ENCODE data around the gene FGF23. TPM values are rescaled to one million over a fixed set of nuclear protein-coding genes. Genes with fewer than 3 reads are reported as not detected.

The FGF23 gene
- total RNA-seq, 1 donor from 2014 or later = not detected

Other genes with a start within 250 kb of the FGF23 start
- gene CCND2, start 106.0 kb downstream of the FGF23 start, total RNA-seq (ENCODE audit: unreplicated experiment) = 98.0 TPM
- gene TIGAR, start 58.5 kb downstream of the FGF23 start, total RNA-seq (ENCODE audit: unreplicated experiment) = 20.7 TPM
- not detected for gene FGF6, start 66.1 kb upstream of the FGF23 start, total RNA-seq (ENCODE audit: unreplicated experiment)
- gene RAD51AP1, start 159.2 kb upstream of the FGF23 start, total RNA-seq (ENCODE audit: unreplicated experiment) = 5.5 TPM
- 6.7 TPM for gene DYRK4, start 182.5 kb upstream of the FGF23 start, total RNA-seq (ENCODE audit: unreplicated experiment)